Breast epithelium (tissue), 3 donors: ENCODE measurements around the gene APBB1.

Experiments used
- CTCF ChIP-seq, 3 donors: fragments of 450-650 bp; IDR thresholded peaks; one replicate each; pipeline ENCODE4 v1.5.1; 2016 to 2017; ENCODE audit warnings: antibody characterized with exemption in 3 of 3, mild to moderate bottlenecking in 3 of 3, moderate library complexity in 3 of 3
- POLR2A ChIP-seq: fragments of 450-650 bp; IDR thresholded peaks from one replicate; pipeline ENCODE4 v1.6.1; 2016; ENCODE audit warnings: antibody characterized with exemption, mild to moderate bottlenecking, moderate library complexity

- no peak for TF ChIP-seq POLR2A
- no peak for TF ChIP-seq CTCF (IDR thresholded peaks at IDR 0.05)
Observed at GRCh38 chr11:6402561-6402981, 16.3 kb downstream of the APBB1 start.
